Heart left ventricle (tissue), 16 donors: ENCODE data around the gene PARVG. TPM values are rescaled to one million over a fixed set of nuclear protein-coding genes. Genes with fewer than 3 reads are reported as not detected.

Experiments
- ATAC-seq, 4 donors: fragments of 200-7000 bp; cut with Tn5 transposase; one replicate each; pipeline ENCODE4 v1.9.1; 2020 to 2022; ENCODE audit warnings: moderate library complexity in 4 of 4, mild to moderate bottlenecking in 3 of 4, moderate number of reproducible peaks in 1 of 4
- DNase-seq, 5 donors: peaks; one replicate each; pipeline ENCODE4 v3.0.0-alpha.2; 2020
- H3K27ac ChIP-seq, 12 donors: fragments of 200-600 bp; sonication (generic) in 4 of 12; one replicate each; pipeline versions ENCODE4 v1.5.0 to v1.8.0; 2016 to 2022; ENCODE audit warnings: mild to moderate bottlenecking in 2 of 12
- H3K27me3 ChIP-seq, 9 donors: fragments of 200-600 bp; sonication (generic) in 2 of 9; one replicate each; pipeline versions ENCODE4 v1.5.1 to v1.8.0; 2016 to 2022; ENCODE audit warnings: mild to moderate bottlenecking in 3 of 9
- H3K36me3 ChIP-seq, 9 donors: fragments of 200-600 bp; sonication (generic) in 2 of 9; one replicate each; pipeline versions ENCODE4 v1.5.0 to v1.8.0; 2018 to 2022; ENCODE audit warnings: mild to moderate bottlenecking in 2 of 9
- H3K4me1 ChIP-seq, 12 donors: fragments of 200-600 bp; sonication (generic) in 4 of 12; one replicate each; pipeline versions ENCODE4 v1.5.0 to v1.8.0; 2016 to 2022; ENCODE audit warnings: mild to moderate bottlenecking in 3 of 12
- H3K4me3 ChIP-seq, 12 donors: fragments of 200-600 bp; sonication (generic) in 4 of 12; one replicate each; pipeline versions ENCODE4 v1.5.0 to v1.8.0; 2017 to 2022; ENCODE audit warnings: mild to moderate bottlenecking in 9 of 12, moderate library complexity in 4 of 12
- H3K9me3 ChIP-seq, 12 donors: fragments of 200-600 bp; sonication (generic) in 4 of 12; one replicate each; pipeline versions ENCODE4 v1.5.0 to v1.8.0; 2016 to 2022; ENCODE audit warnings: mild to moderate bottlenecking in 1 of 12
- POLR2A ChIP-seq, 2 donors: fragments of 450-650 bp; IDR thresholded peaks; one replicate each; pipeline ENCODE4 v1.6.1; 2017; ENCODE audit warnings: antibody characterized with exemption in 2 of 2, mild to moderate bottlenecking in 2 of 2, moderate library complexity in 2 of 2
- WGBS, 4 donors: extraction: QIAGEN DNeasy Blood & Tissue Kit in 2 of 4; methylation state at CpG; one replicate each; pipeline versions ENCODE4 v1.1.5 to v1.1.7; 2013 to 2018; 5-methylcytosine and 5-hydroxymethylcytosine counted together
- intact Hi-C, 10 donors: fragments of 100-400 bp; cut with DNase I; formaldehyde crosslinking; loops; one replicate each; pipeline versions ENCODE4 v1.11.1 to v1.14.2; 2022
- polyA plus RNA-seq, 2 donors: library from polyadenylated mRNA; stranded (reverse); fragments of 200-250 nt; gene quantifications; one replicate each; pipeline ENCODE4 v1.2.3, GENCODE V29; 2013
- total RNA-seq, 9 donors: library from RNA; depleted of rRNA in 2 of 9; stranded (reverse); fragments of >200 nt in 2 of 9; fragmentation: NEBNext Ultra II Directional in 3 of 9; extraction: Animal tissue kit (Norgen Biotek cat#: 25700) in 3 of 9; gene quantifications; one replicate each; pipeline versions ENCODE4 v1.1.0 to v1.2.4, GENCODE V29; 2016 to 2023
- TF ChIP-seq, protein P1 (sequence below), 12 donors: fragments of 200-600 bp; sonication (generic) in 4 of 12; IDR thresholded peaks; one replicate each; pipeline versions ENCODE4 v1.5.0 to v1.8.0; 2018 to 2022; ENCODE audit warnings: antibody characterized with exemption in 12 of 12, mild to moderate bottlenecking in 5 of 12
- donor health status: ischemic (EF 13 %, LVEDD 7.1; RV severe dilation, severe dysfunction).
- donor health status: healthy with polysubstance abuse.
- donor health status: DM: no; HTN: yes; CAD: no.
- donor health status: DM: no; HTN: no; CAD: no.
- donor health status: ischemic (EF 25% LVEDD 6.9; RV normal size, moderate dysfunction).
- donor health status: ischemic (EF 25% LVEDD 5.7; RV mildly dilated, moderate dysfunction).
- donor health status: healthy.
- donor health status: DM: yes; HTN: yes; CAD: no.
- donor health status: ischemic (EF 35%, LVEDD 5.7; RV mildly dilated, moderate dysfunction).
- donor health status: nonischemic (EF 11% LVEDD 7.7; RV severe dilation, severe dysfunction).
- donor health status: DM: yes; HTN: yes; CAD: no.
- donor health status: PGD.
- donor health status: ischemic (EF 29% LVEDD 5.4; RV normal size, mild dysfunction).
- donor health status: nonischemic (EF 23%, LVEDD 6.1; RV moderate dilation, normal function).

Gene PARVG
- total and polyA plus RNA-seq, 11 donors: 1.1 to 34.8 (median 2.2) TPM

DNA sequence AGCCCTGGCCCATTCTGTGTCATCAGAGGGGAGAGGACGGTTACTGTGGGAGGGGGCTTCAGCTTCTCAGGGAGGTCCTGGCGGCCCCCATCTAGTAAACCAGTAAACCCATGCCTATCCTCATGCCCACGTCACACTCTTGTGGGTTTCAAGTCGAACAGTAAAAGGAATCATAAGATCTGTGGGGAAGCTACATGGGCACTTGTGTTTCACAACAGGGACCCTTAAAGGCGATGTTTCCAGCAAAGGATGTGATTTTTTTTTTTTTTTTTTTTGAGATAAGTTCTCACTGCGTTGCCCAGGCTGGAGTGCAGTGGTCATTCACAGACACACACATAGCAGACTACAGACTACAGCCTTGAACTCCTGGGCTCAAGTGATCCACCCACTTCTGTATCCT lies 9.2 kb upstream of the PARVG start:
- Histone ChIP-seq H3K9me3 (no peaks in the 10 kb centered on the region), H3K4me1 (peaks cover 0 to 30% (median 0%) of the 10 kb centered on the region in 12 donors), H3K4me3 (no peak overlapping the region), H3K36me3 (peaks cover 0 to 38% (median 17%) of the 10 kb centered on the region in 9 donors), H3K27ac (peak overlapping the region in 1 of 12 donors; percentile 85), H3K27me3 (no peaks in the 10 kb centered on the region)
- WGBS, 4 donors: 82 to 90% (median 87%) methylated on average over 6 of the region's 6 CpGs
- no peak for DNase-seq
- intact Hi-C loops: no loop called here
- peak in 1 of 4 donors; percentile 50 for ATAC-seq
- TF ChIP-seq POLR2A (IDR thresholded peaks at IDR 0.05): no peak
- TF ChIP-seq, protein P1, sequence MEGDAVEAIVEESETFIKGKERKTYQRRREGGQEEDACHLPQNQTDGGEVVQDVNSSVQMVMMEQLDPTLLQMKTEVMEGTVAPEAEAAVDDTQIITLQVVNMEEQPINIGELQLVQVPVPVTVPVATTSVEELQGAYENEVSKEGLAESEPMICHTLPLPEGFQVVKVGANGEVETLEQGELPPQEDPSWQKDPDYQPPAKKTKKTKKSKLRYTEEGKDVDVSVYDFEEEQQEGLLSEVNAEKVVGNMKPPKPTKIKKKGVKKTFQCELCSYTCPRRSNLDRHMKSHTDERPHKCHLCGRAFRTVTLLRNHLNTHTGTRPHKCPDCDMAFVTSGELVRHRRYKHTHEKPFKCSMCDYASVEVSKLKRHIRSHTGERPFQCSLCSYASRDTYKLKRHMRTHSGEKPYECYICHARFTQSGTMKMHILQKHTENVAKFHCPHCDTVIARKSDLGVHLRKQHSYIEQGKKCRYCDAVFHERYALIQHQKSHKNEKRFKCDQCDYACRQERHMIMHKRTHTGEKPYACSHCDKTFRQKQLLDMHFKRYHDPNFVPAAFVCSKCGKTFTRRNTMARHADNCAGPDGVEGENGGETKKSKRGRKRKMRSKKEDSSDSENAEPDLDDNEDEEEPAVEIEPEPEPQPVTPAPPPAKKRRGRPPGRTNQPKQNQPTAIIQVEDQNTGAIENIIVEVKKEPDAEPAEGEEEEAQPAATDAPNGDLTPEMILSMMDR (IDR thresholded peaks at IDR 0.05): no peak

DNA sequence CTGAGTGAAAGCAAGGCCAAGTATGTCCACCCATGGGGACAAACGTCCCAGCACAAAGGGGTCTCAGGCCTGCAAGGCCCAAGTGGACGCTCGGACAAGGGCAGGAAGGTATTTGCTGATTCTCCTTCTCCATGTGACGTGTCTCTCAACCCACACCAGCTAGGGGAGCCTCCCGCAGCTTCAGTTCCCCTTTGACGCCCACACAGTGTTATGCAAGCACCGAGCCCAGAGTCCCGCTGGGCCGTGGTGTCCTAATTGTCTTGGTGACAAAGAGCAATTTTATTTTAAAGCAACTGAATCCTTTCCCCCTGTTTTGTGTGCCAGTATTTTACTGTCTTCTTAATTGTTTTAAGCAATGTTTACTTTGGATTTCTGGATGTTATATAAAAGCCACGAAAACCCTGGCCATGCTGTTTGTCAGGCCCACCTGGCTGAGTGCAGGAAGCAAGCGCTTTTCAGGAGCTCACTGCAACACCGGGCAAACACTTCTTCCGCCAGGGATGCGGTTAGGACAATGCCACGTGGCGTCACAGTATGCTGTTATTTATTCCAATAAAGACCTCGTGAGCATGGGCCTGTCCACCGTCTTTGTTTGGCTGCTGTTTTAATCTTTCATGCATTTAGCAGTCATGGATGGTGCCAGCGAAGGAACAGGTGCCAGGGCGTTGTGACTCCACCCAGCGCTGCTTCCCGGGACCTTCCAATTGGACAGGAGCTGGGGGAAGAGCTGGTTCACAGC lies 8.2 kb upstream of the PARVG start:
- ATAC-seq (peak; percentile 49 to 86 (median 75)), DNase-seq (peak; percentile 46 to 83 (median 71))
- Histone ChIP-seq H3K9me3 (no peaks in the 10 kb centered on the region), H3K4me1 (peaks cover 0 to 30% (median 0%) of the 10 kb centered on the region in 12 donors), H3K4me3 (no peak overlapping the region), H3K36me3 (peaks cover 0 to 30% (median 17%) of the 10 kb centered on the region in 9 donors), H3K27me3 (no peaks in the 10 kb centered on the region), H3K27ac (peak overlapping the region in 2 of 12 donors; percentile 17 to 85)
- intact Hi-C loops: no loop called here
- TF ChIP-seq POLR2A (IDR thresholded peaks at IDR 0.05): no peak
- TF ChIP-seq, protein P1 (IDR thresholded peaks at IDR 0.05): no peak
- WGBS, 4 donors: 78 to 85% (median 83%) methylated on average over 22 of the region's 22 CpGs

DNA sequence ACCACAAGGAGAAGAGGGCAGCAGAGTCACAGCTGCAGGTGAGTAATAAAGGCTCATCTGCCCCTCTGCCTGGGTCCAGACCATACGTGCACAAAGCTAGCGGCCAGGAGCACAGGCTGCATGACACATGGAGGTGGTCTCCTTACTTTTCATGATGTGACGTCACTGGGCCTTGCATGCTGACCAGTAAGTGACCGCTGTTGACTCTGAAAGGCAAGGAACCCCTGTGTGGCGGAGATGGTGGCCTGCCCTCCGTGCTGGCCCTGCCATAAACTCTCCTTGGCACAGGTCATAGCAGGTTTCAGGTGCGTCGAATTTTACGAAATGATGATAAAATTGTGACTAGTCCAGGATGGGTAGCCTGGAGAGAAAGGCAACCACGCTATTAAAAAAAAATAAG lies 7.6 kb upstream of the PARVG start:
- Histone ChIP-seq H3K27ac (peak overlapping the region in 2 of 12 donors; percentile 17 to 85), H3K9me3 (no peaks in the 10 kb centered on the region), H3K36me3 (peaks cover 0 to 26% (median 12%) of the 10 kb centered on the region in 9 donors), H3K27me3 (no peaks in the 10 kb centered on the region), H3K4me1 (peaks cover 0 to 30% (median 0%) of the 10 kb centered on the region in 12 donors), H3K4me3 (no peak overlapping the region)
- ATAC-seq (no peak), DNase-seq (no peak)
- WGBS, 4 donors: 86 to 96% (median 92%) methylated on average over 10 of the region's 10 CpGs
- no peak for TF ChIP-seq POLR2A (IDR thresholded peaks at IDR 0.05)
- TF ChIP-seq, protein P1 (IDR thresholded peaks at IDR 0.05): no peak
- intact Hi-C loops: no loop called here

DNA sequence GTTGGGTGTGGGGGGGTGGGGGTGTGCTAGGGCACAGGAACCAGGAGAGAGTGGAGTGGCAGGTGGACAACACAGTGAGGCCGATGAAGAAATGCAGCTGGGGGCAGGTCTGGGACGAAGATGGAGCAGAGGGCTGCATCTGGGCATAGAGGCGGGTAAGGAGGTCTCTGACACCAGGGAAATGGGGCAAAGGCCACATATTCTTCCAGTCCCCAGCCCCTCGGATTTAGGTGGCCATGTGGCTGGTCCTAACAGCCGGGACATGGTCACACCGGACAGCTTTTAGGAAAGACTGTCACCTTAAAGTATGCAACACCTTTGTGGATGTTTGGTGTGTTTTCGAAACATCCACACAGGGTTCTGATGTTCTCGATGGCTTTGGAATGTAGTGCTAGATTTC lies 5.0 kb upstream of the PARVG start:
- 77 to 88% (median 85%) methylated on average over 8 of the region's 8 CpGs for WGBS, 4 donors
- Histone ChIP-seq H3K27ac (no peak overlapping the region), H3K4me3 (no peak overlapping the region), H3K27me3 (peaks cover 0 to 5% (median 0%) of the 10 kb centered on the region in 9 donors), H3K4me1 (peaks cover 0 to 40% (median 0%) of the 10 kb centered on the region in 12 donors), H3K9me3 (no peaks in the 10 kb centered on the region), H3K36me3 (peaks cover 0 to 6% (median 0%) of the 10 kb centered on the region in 9 donors)
- ATAC-seq (no peak), DNase-seq (no peak)
- intact Hi-C loops: no loop called here
- TF ChIP-seq, protein P1 (IDR thresholded peaks at IDR 0.05): no peak
- no peak for TF ChIP-seq POLR2A (IDR thresholded peaks at IDR 0.05)
